ENCODE measurements around the gene ALKBH1.

DNA sequence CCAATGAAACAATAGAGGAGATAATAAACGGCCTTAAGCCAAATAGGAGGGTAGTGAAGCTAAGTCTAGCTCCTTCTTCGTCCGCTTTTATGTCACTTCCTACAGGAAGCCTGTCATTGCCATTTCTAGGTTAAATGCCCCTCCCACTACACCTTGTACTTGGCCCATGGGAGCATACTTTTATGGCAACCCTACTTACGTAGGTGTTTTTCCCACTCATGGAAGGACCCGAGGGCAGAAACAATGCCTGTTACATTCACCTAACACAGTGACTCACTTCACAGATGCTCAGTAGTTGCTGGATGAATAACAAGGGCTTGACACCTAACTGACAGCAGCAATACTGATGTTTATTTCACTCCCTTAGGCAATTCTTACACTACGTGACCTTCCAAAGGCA, 44.5 kb downstream of the ALKBH1 start:
- TF ChIP-seq, protein P1, sequence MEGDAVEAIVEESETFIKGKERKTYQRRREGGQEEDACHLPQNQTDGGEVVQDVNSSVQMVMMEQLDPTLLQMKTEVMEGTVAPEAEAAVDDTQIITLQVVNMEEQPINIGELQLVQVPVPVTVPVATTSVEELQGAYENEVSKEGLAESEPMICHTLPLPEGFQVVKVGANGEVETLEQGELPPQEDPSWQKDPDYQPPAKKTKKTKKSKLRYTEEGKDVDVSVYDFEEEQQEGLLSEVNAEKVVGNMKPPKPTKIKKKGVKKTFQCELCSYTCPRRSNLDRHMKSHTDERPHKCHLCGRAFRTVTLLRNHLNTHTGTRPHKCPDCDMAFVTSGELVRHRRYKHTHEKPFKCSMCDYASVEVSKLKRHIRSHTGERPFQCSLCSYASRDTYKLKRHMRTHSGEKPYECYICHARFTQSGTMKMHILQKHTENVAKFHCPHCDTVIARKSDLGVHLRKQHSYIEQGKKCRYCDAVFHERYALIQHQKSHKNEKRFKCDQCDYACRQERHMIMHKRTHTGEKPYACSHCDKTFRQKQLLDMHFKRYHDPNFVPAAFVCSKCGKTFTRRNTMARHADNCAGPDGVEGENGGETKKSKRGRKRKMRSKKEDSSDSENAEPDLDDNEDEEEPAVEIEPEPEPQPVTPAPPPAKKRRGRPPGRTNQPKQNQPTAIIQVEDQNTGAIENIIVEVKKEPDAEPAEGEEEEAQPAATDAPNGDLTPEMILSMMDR (IDR thresholded peaks at IDR 0.05; ENCODE audit: extremely low read depth in 1 of 2, insufficient read depth in 1 of 2, low read depth in 1 of 2, low read length in 2 of 2) = no peak
- TF ChIP-seq JUN (IDR thresholded peaks at IDR 0.05; ENCODE audit: borderline replicate concordance, insufficient read depth, insufficient read length, low read depth) = no peak
- no peak for TF ChIP-seq POLR2AphosphoS5 (IDR thresholded peaks at IDR 0.05; ENCODE audit: insufficient read depth, low read depth, low read length)
- no peak for TF ChIP-seq MAX (IDR thresholded peaks at IDR 0.05; ENCODE audit: insufficient read depth, insufficient read length)
- TF ChIP-seq EZH2 (IDR thresholded peaks at IDR 0.05; ENCODE audit: borderline replicate concordance, low read depth, low read length, severe bottlenecking) = no peak
- no peak for TF ChIP-seq POLR2A (IDR thresholded peaks at IDR 0.05; ENCODE audit: low read depth, low read length)

Measured in endothelial cell of umbilical vein (primary cell).